ENCODE results near the gene THAP7.
"Not testable (repeated sequence)": the region's sequence is repeated elsewhere in the genome, so short reads cannot be mapped to it uniquely, and the experiment has no call there.

The THAP7 gene

GRCh38 chr22:20977516-20978170 lies 24.3 kb downstream of the THAP7 start:
- H3K4me3 ChIP-seq (ENCODE audit: low read length), result no peak overlapping the region
- TF ChIP-seq ZNF274 (IDR thresholded peaks at IDR 0.05; ENCODE audit: low read depth, low read length), result no peak

GRCh38 chr22:20977019-20977418 lies 24.9 kb downstream of the THAP7 start:
- no peak overlapping the region for H3K4me3 ChIP-seq (ENCODE audit: low read length)
- no peak for TF ChIP-seq ZNF274 (IDR thresholded peaks at IDR 0.05; ENCODE audit: low read depth, low read length)

- no peak overlapping the region for H3K4me3 ChIP-seq (ENCODE audit: low read length)
- no peak for TF ChIP-seq ZNF274 (IDR thresholded peaks at IDR 0.05; ENCODE audit: low read depth, low read length)
These were observed 25.5 kb downstream of the THAP7 start for GRCh38 chr22:20976291-20976877.

GRCh38 chr22:20975541-20976290 lies 26.2 kb downstream of the THAP7 start:
- no peak for TF ChIP-seq ZNF274 (IDR thresholded peaks at IDR 0.05; ENCODE audit: low read depth, low read length)
- no peak overlapping the region for H3K4me3 ChIP-seq (ENCODE audit: low read length)

DNA sequence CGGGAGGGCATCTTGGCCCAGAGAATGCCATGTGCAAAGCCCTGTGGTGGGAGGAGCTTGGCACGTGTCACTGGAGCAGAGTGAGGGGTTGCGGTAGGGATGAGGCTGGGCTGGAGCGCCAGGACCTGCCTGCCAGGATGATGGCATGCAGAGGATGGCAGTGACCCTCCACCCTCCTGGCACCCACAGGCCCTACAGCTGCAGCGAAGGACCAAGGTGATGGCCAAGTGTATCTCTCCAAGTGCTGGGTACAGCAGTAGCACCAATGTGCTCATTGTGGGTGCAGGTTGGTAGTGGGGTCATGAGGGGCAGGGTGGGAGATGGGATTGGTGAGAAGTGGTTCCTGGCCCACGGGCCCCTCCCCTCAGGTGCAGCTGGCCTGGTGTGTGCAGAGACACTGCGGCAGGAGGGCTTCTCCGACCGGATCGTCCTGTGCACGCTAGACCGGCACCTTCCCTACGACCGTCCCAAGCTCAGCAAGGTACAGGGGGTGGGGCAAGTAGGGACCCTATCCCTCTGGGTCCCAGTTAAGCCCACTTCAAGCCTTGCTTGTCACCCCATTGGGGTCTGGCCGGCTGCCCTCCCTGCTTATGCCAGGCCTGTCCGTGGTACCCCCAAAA lies 27.5 kb downstream of the THAP7 start:
- no peak overlapping the region for H3K4me3 ChIP-seq (ENCODE audit: low read length)
- TF ChIP-seq ZNF274 (IDR thresholded peaks at IDR 0.05; ENCODE audit: low read depth, low read length), result no peak

GRCh38 chr22:20973634-20974286 lies 28.2 kb downstream of the THAP7 start:
- TF ChIP-seq ZNF274 (IDR thresholded peaks at IDR 0.05; ENCODE audit: low read depth, low read length), result no peak

GRCh38 chr22:20972933-20973577 lies 28.9 kb downstream of the THAP7 start:
- no peak overlapping the region for H3K4me3 ChIP-seq (ENCODE audit: low read length)
- no peak for TF ChIP-seq ZNF274 (IDR thresholded peaks at IDR 0.05; ENCODE audit: low read depth, low read length)

More at GRCh38 chr22:20973634-20974286, 28.2 kb downstream of the THAP7 start:
- H3K4me3 ChIP-seq (ENCODE audit: low read length), result no peak overlapping the region

GRCh38 chr22:20972014-20972694 lies 29.8 kb downstream of the THAP7 start:
- H3K4me3 ChIP-seq (ENCODE audit: low read length), result not testable (repeated sequence)

DNA sequence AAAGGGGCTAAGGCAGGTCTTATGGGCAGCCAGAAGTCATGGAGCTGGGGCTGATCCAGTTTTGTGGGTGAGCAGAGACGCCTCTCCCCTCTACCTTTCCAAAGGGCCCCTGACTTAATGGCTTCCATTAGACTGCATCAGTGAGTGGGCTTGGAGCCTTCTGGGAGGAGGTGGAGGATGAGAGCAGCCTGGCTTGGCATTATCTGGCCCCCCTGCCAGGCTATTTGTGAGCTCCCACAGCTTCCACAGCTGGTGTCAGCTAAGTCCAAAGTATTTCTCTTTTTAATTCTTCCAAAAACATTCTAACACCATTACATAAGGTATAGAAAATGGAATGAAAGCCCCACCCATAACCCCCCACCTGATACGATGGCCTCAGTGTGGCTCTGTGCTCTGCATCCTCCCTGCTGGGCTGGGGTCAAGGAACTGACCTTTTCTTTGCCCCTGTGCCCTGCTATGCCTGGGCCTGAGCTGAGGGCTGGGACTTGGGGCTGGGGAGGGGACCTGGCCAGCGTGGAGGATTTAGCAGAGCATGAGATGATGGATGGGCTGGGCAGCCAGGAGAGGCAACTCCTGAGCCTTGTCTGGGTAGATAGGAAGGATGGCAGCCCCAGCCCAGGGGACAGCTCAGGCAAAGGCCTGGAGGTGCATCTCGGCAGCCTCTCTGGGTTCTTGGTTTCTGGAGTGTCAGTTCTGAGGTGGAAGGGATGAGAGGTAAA lies 30.8 kb downstream of the THAP7 start:
- no peak overlapping the region for H3K4me3 ChIP-seq (ENCODE audit: low read length)
- TF ChIP-seq ZNF274 (IDR thresholded peaks at IDR 0.05; ENCODE audit: low read depth, low read length), result no peak

DNA sequence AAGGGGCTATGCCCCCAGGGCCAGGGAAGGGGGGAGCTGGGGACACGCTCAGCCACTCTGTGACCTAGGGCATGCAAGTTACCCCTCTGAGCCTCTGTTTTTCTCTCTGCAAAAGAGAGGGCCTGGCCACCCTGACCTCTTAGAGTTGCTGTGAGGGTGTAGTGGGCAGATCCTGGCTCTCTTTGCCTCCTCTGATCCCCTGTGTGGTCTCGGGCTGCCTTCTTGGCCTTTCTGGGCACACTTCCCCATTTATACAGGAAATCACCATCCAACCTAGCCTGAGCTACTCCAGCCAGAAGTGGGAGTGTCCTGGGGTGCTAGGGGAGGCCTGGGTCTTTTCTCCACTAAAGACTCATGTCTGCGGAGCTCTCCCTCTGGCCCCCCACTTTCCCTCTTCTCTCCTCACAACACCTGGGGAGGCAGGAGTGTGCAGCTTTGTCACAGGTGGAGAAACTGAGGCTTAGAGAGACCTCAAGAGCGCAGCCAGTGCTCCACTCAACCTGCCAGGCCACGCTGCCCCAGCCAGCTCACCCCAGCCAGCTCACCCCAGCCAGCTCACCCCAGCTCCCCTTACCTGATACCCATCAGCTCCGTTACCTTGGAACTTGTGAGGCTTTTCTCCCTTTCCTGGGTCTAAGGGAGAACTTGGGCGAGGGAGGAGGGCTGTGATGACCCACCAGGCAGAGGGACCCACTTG lies 33.5 kb downstream of the THAP7 start:
- TF ChIP-seq ZNF274 (IDR thresholded peaks at IDR 0.05; ENCODE audit: low read depth, low read length), result no peak
- H3K4me3 ChIP-seq (ENCODE audit: low read length), result no peak overlapping the region

- no peak for TF ChIP-seq ZNF274 (IDR thresholded peaks at IDR 0.05; ENCODE audit: low read depth, low read length)
- no peak overlapping the region for H3K4me3 ChIP-seq (ENCODE audit: low read length)
These were observed 34.2 kb downstream of the THAP7 start for GRCh38 chr22:20967697-20968211.
